Glutamatergic neuron (in vitro differentiated cells): ENCODE data around the gene USP38. TPM values are rescaled to one million over a fixed set of nuclear protein-coding genes. Genes with fewer than 3 reads are reported as not detected.
"Not testable (repeated sequence)": the region's sequence is repeated elsewhere in the genome, so short reads cannot be mapped to it uniquely, and the experiment has no call there.

ENCODE experiments used
- DNase-seq: peaks from one replicate; pipeline ENCODE4 v3.0.0; 2022
- H3K27ac Mint-ChIP-seq: one replicate; pipeline ENCODE4 v1.8.0; 2020; ENCODE audit warnings: mild to moderate bottlenecking, mixed read lengths, inconsistent platforms; ENCODE audit not compliant: unreplicated experiment
- H3K27me3 Mint-ChIP-seq: one replicate; pipeline ENCODE4 v1.8.0; 2020; ENCODE audit warnings: mild to moderate bottlenecking, moderate library complexity, mixed read lengths, inconsistent platforms; ENCODE audit not compliant: unreplicated experiment
- H3K36me3 Mint-ChIP-seq: one replicate; pipeline ENCODE4 v1.8.0; 2020; ENCODE audit warnings: mild to moderate bottlenecking, mixed read lengths, inconsistent platforms; ENCODE audit not compliant: unreplicated experiment
- H3K4me1 Mint-ChIP-seq: one replicate; pipeline ENCODE4 v1.8.0; 2020; ENCODE audit warnings: mild to moderate bottlenecking, low read depth, mixed read lengths, inconsistent platforms; ENCODE audit not compliant: unreplicated experiment
- H3K4me3 Mint-ChIP-seq: one replicate; pipeline ENCODE4 v1.8.0; 2020; ENCODE audit warnings: mild to moderate bottlenecking, mixed read lengths, inconsistent platforms; ENCODE audit not compliant: unreplicated experiment
- H3K9me3 Mint-ChIP-seq: one replicate; pipeline ENCODE4 v1.8.0; 2020; ENCODE audit warnings: mild to moderate bottlenecking, moderate library complexity, mixed read lengths, inconsistent platforms; ENCODE audit not compliant: unreplicated experiment
- CTCF ChIP-seq: fragments of 200-600 bp; sonication (generic); IDR thresholded peaks from one replicate; pipeline ENCODE4 v1.5.0; 2021; ENCODE audit not compliant: partially characterized antibody, unreplicated experiment
- total RNA-seq: library from RNA; stranded (reverse); fragmentation: NEBNext Ultra II Directional; extraction: Animal tissue kit (Norgen Biotek cat#: 25700); gene quantifications from one replicate; pipeline ENCODE4 v1.2.1, GENCODE V29; 2021; ENCODE audit not compliant: unreplicated experiment

Gene USP38
- total RNA-seq, 1 donor from 2014 or later: 15.9 TPM

GRCh38 chr4:143163614-143164013, 21.1 kb upstream of the USP38 start:
- DNase-seq: no peak
- H3K4me1 Mint-ChIP-seq: no peaks in the 10 kb centered on the region
- H3K4me3 Mint-ChIP-seq: no peak overlapping the region
- no peaks in the 10 kb centered on the region for H3K9me3 Mint-ChIP-seq
- H3K36me3 Mint-ChIP-seq: no peaks in the 10 kb centered on the region
- H3K27ac Mint-ChIP-seq: no peak overlapping the region
- H3K27me3 Mint-ChIP-seq: no peaks in the 10 kb centered on the region
- TF ChIP-seq CTCF: no peak

GRCh38 chr4:143166722-143167121, 18.0 kb upstream of the USP38 start:
- not testable (repeated sequence) for H3K36me3 Mint-ChIP-seq, DNase-seq, H3K4me1 Mint-ChIP-seq, H3K4me3 Mint-ChIP-seq, H3K9me3 Mint-ChIP-seq, H3K27me3 Mint-ChIP-seq, H3K27ac Mint-ChIP-seq

- no peak for DNase-seq
- no peak overlapping the region for H3K27ac Mint-ChIP-seq
- H3K27me3 Mint-ChIP-seq: no peaks in the 10 kb centered on the region
- peaks cover 10% of the 10 kb centered on the region for H3K9me3 Mint-ChIP-seq
- no peak overlapping the region for H3K4me3 Mint-ChIP-seq
- H3K4me1 Mint-ChIP-seq: peaks cover 3% of the 10 kb centered on the region
- no peak for TF ChIP-seq CTCF
- H3K36me3 Mint-ChIP-seq: peaks cover 11% of the 10 kb centered on the region
These were observed 5.8 kb upstream of the USP38 start for GRCh38 chr4:143178923-143179322.

GRCh38 chr4:143183513-143184216, 1.1 kb upstream of the USP38 start:
- Mint-ChIP-seq H3K4me3 (peak overlapping the region; percentile 89), H3K27ac (peak overlapping the region; percentile 90), H3K36me3 (peaks cover 7% of the 10 kb centered on the region), H3K27me3 (peaks cover 9% of the 10 kb centered on the region), H3K9me3 (peaks cover 17% of the 10 kb centered on the region), H3K4me1 (peaks cover 14% of the 10 kb centered on the region)
- no peak for DNase-seq
- TF ChIP-seq CTCF: no peak

GRCh38 chr4:143184217-143184502, 557 bp upstream of the USP38 start:
- DNase-seq: no peak
- peak overlapping the region; percentile 89 for H3K4me3 Mint-ChIP-seq
- peaks cover 9% of the 10 kb centered on the region for H3K27me3 Mint-ChIP-seq
- peak overlapping the region; percentile 90 for H3K27ac Mint-ChIP-seq
- peaks cover 18% of the 10 kb centered on the region for H3K4me1 Mint-ChIP-seq
- peaks cover 15% of the 10 kb centered on the region for H3K9me3 Mint-ChIP-seq
- TF ChIP-seq CTCF: no peak
- H3K36me3 Mint-ChIP-seq: peaks cover 2% of the 10 kb centered on the region
